ENCODE results near the gene SF3B2. TPM values are rescaled to one million over a fixed set of nuclear protein-coding genes. Genes with fewer than 3 reads are reported as not detected.

The SF3B2 gene
- total RNA-seq, 4 donors from 2014 or later = 92.9 to 186 (median 124) TPM

DNA sequence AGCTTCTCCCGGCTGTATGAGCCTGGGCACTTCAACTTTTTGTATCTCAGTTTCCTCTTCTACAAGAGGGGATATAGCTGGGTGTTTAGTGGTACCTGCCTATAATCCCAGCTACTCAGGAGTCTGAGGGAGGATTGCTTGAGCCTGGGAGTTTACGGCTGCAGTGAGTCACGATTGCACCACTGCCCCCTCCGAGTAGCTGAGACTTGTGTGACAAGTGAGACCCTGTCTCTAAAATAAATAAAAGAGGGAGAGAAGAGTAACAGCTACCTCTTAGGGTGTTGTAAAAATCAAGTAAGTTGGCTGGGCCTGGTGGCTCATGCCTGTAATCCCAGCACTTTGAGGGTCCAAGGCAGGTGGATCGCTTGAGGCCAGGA, 15.8 kb upstream of the SF3B2 start:
- H3K27me3 ChIP-seq = no peaks in the 10 kb centered on the region
- H3K4me3 ChIP-seq = no peak overlapping the region
- H3K27ac ChIP-seq = no peak overlapping the region
- in situ Hi-C loops (cut with MboI; ENCODE audit: low sequenced_read_pairs in 4 of 4) = no loop called here
- no peaks in the 10 kb centered on the region for H3K9me3 ChIP-seq
- DNase-seq (no peak), ATAC-seq (no peak)
- H3K4me1 ChIP-seq = no peaks in the 10 kb centered on the region
- intact Hi-C loops (cut with DNase I; ENCODE audit: low total_unique reads) = no loop called here
- no peaks in the 10 kb centered on the region for H3K36me3 ChIP-seq
- TF ChIP-seq, protein P1, sequence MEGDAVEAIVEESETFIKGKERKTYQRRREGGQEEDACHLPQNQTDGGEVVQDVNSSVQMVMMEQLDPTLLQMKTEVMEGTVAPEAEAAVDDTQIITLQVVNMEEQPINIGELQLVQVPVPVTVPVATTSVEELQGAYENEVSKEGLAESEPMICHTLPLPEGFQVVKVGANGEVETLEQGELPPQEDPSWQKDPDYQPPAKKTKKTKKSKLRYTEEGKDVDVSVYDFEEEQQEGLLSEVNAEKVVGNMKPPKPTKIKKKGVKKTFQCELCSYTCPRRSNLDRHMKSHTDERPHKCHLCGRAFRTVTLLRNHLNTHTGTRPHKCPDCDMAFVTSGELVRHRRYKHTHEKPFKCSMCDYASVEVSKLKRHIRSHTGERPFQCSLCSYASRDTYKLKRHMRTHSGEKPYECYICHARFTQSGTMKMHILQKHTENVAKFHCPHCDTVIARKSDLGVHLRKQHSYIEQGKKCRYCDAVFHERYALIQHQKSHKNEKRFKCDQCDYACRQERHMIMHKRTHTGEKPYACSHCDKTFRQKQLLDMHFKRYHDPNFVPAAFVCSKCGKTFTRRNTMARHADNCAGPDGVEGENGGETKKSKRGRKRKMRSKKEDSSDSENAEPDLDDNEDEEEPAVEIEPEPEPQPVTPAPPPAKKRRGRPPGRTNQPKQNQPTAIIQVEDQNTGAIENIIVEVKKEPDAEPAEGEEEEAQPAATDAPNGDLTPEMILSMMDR (IDR thresholded peaks at IDR 0.05 in 4 of 5, conservative IDR thresholded peaks at IDR 0.05 in 1 of 5) = no peak
- TF ChIP-seq POLR2A (IDR thresholded peaks at IDR 0.05) = no peak

DNA sequence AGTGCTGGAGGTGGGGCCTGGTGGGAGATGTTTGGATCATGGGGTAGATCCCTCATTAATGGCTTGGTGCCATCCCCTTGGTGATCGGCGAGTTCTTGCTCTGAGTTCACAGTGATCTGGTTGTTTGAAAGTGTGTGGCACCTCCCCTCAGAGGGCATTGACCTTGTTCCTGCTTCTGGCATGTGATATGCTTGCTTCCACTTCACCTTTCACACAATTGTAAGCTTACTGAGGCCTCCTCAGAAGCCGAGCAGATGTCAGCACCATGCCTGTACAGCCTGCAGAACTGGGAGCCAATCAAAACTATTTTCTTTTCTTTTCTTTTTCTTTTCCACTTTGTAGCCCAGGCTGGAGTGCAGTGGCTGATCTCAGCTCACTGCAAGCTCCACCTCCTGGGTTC, 14.8 kb upstream of the SF3B2 start:
- DNase-seq = no peak
- H3K27me3 ChIP-seq = no peaks in the 10 kb centered on the region
- no peak overlapping the region for H3K4me3 ChIP-seq
- H3K36me3 ChIP-seq = no peaks in the 10 kb centered on the region
- ATAC-seq = no peak
- H3K27ac ChIP-seq = no peak overlapping the region
- no peaks in the 10 kb centered on the region for H3K4me1 ChIP-seq
- TF ChIP-seq POLR2A (IDR thresholded peaks at IDR 0.05) = no peak
- TF ChIP-seq, protein P1 (IDR thresholded peaks at IDR 0.05 in 4 of 5, conservative IDR thresholded peaks at IDR 0.05 in 1 of 5) = no peak
- no peaks in the 10 kb centered on the region for H3K9me3 ChIP-seq
- intact Hi-C loops (cut with DNase I; ENCODE audit: low total_unique reads) = no loop called here
- in situ Hi-C loops (cut with MboI; ENCODE audit: low sequenced_read_pairs in 4 of 4) = no loop called here

DNA sequence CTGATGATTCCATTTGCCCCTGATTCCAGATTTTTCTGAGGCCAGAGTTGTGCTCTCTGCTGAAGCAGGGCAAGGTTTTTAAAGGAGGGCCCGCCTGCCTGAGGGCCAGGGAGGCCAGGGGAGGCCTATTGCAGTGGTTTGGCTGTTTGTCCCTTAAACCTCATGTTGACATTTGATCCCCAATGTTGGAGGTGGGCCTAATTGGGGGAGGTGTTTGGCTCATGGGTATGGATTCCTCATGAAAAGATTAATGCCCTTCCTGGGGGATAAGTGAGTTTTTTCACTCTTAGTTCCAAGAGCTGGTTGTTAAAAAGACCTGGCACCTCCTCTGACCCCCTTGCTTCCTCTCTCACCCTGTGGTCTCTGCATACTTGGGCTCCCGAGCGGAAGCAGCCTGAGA, 12.4 kb upstream of the SF3B2 start:
- no peaks in the 10 kb centered on the region for H3K36me3 ChIP-seq
- ATAC-seq (no peak), DNase-seq (no peak)
- no peaks in the 10 kb centered on the region for H3K4me1 ChIP-seq
- intact Hi-C loops (cut with DNase I; ENCODE audit: low total_unique reads) (no loop called here), in situ Hi-C loops (cut with MboI; ENCODE audit: low sequenced_read_pairs in 4 of 4) (no loop called here)
- H3K9me3 ChIP-seq = no peaks in the 10 kb centered on the region
- no peaks in the 10 kb centered on the region for H3K27me3 ChIP-seq
- no peak for TF ChIP-seq POLR2A (IDR thresholded peaks at IDR 0.05)
- TF ChIP-seq, protein P1 (IDR thresholded peaks at IDR 0.05 in 4 of 5, conservative IDR thresholded peaks at IDR 0.05 in 1 of 5) = no peak
- H3K4me3 ChIP-seq = no peak overlapping the region
- H3K27ac ChIP-seq = no peak overlapping the region

DNA sequence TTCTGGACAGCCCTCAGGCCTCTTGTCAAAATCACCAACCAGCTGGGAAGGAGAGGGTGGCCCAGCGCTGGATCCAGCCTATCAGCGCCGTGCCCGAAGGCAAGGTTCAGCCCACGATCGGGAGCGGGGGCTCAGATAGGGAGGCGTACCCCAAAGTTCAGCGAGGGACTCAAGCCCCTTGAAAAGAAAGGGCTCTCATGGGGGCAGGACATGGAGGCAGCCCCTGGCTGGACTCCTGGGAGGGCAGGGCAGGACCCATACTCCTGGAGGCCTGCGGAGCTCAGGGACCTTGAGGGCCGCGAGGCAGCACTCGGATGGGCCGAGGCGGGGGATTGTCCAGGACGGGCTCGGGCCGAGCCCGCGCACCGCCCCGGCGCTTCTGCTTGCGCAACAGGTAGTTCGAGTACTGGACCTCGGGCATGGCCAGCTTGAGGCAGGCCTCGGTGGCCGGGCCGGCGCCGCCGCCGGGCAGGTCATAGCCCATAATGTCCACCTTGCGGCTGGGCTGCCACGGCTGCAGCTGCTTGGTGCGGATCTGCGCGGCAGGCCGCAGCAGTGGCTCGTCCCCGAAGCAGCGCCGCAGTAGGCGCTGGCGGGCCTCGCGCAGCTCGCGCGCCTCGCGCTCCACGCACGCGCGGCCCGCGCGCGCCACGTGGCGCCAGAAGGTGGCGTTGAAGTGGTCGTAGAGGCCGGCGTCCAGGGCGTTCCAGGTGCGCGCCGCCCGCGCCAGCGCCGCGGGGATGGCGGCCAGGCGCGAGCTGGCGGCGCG, 9.8 kb upstream of the SF3B2 start:
- ATAC-seq = no peak
- DNase-seq = no peak
- H3K36me3 ChIP-seq = no peaks in the 10 kb centered on the region
- no peak overlapping the region for H3K4me3 ChIP-seq
- in situ Hi-C loops (cut with MboI; ENCODE audit: low sequenced_read_pairs in 4 of 4) (no loop called here), intact Hi-C loops (cut with DNase I; ENCODE audit: low total_unique reads) (no loop called here)
- H3K9me3 ChIP-seq = no peaks in the 10 kb centered on the region
- no peak overlapping the region for H3K27ac ChIP-seq
- TF ChIP-seq, protein P1 (IDR thresholded peaks at IDR 0.05 in 4 of 5, conservative IDR thresholded peaks at IDR 0.05 in 1 of 5) = no peak
- TF ChIP-seq POLR2A (IDR thresholded peaks at IDR 0.05) = no peak
- H3K4me1 ChIP-seq = peaks cover 0 to 5% of the 10 kb centered on the region in 2 donors
- H3K27me3 ChIP-seq = no peaks in the 10 kb centered on the region
